Measurements from ENCODE around the gene TSPAN11.

TSPAN11 gene

DNA sequence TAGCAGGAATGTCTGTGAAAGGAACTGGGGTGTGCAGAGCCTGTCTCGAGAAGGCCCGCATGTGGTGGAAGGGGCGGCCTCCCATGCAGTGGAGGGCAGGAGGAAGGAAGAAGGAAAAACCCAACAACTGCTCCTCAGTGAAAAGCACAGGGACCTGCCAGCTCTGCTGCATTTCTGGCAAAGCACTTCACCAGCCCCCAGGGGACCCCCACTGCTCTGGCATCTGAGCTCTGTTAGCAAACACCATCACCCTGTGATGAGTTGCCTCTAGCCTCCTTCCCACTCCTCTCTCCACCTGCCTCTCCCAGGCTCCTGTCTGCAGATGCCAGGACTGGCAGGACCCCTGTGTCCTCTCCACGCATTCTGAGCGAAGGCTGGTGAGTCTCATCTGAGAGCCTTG lies 78.1 kb downstream of the TSPAN11 start:
- Histone ChIP-seq H3K9me2 (replicated peaks; ENCODE audit: insufficient read depth, low read length) (no peaks in the 10 kb centered on the region), H3K27me3 (ENCODE audit: low read length) (no peaks in the 10 kb centered on the region), H3K27ac (ENCODE audit: low read depth, low read length) (no peak overlapping the region), H2AFZ (ENCODE audit: low read depth, low read length, severe bottlenecking) (no peak overlapping the region), H3K9me3 (ENCODE audit: insufficient read depth, low read length) (no peaks in the 10 kb centered on the region), H3K36me3 (ENCODE audit: low read length) (no peaks in the 10 kb centered on the region), H4K20me1 (ENCODE audit: low read depth, low read length) (no peaks in the 10 kb centered on the region), H3K4me2 (ENCODE audit: low read depth, low read length, poor library complexity, severe bottlenecking) (no peak overlapping the region), H3K79me2 (ENCODE audit: insufficient read depth, low read length) (no peaks in the 10 kb centered on the region), H3F3A (ENCODE audit: insufficient read depth) (no peaks in the 10 kb centered on the region), H3K4me3 (ENCODE audit: insufficient read depth, low read length, poor library complexity, severe bottlenecking) (no peak overlapping the region), H3K9ac (ENCODE audit: low read length) (no peak overlapping the region)
- TF ChIP-seq EZH2phosphoT487 (conservative IDR thresholded peaks at IDR 0.05; ENCODE audit: low read length): no peak
- TF ChIP-seq, protein P1, sequence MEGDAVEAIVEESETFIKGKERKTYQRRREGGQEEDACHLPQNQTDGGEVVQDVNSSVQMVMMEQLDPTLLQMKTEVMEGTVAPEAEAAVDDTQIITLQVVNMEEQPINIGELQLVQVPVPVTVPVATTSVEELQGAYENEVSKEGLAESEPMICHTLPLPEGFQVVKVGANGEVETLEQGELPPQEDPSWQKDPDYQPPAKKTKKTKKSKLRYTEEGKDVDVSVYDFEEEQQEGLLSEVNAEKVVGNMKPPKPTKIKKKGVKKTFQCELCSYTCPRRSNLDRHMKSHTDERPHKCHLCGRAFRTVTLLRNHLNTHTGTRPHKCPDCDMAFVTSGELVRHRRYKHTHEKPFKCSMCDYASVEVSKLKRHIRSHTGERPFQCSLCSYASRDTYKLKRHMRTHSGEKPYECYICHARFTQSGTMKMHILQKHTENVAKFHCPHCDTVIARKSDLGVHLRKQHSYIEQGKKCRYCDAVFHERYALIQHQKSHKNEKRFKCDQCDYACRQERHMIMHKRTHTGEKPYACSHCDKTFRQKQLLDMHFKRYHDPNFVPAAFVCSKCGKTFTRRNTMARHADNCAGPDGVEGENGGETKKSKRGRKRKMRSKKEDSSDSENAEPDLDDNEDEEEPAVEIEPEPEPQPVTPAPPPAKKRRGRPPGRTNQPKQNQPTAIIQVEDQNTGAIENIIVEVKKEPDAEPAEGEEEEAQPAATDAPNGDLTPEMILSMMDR (IDR thresholded peaks at IDR 0.05; ENCODE audit: insufficient read depth, low read length, poor library complexity, severe bottlenecking): no peak

DNA sequence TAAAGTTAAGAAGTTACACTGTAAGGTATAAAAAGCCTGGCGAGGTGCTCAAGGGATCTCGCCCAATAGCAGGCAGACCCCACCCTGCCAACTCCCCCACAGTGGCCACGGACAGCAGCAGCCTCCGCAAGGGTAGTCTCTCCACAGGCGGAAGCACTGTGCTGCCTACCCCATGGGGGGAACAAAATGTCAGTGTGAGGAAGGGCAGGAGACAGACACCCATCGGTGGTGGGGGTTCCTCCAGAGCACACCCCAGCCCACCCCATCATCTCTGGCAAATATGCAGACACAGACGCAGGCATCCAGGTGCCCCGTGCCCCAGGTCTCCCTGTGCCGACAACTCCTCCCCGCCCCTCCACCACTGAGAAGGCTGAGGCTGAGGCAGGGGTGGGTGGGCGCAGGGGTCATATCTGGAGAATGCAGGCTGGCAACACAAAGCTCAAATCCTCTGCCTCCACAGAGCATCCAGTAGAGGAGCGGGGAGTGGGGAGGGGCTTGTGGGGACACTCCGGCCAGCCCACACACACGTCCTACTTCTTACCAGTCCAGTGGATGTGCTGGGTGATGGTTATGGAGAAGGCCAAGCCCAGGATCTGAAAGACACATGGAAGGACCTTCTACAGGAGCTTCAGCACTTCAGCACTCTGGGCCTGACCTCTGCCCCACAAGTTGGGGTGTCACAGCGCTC lies 78.9 kb downstream of the TSPAN11 start:
- Histone ChIP-seq H3K9ac (ENCODE audit: low read length) (no peak overlapping the region), H3K4me2 (ENCODE audit: low read depth, low read length, poor library complexity, severe bottlenecking) (no peak overlapping the region), H3K79me2 (ENCODE audit: insufficient read depth, low read length) (no peaks in the 10 kb centered on the region), H3K36me3 (ENCODE audit: low read length) (no peaks in the 10 kb centered on the region), H3K9me3 (ENCODE audit: insufficient read depth, low read length) (no peaks in the 10 kb centered on the region), H2AFZ (ENCODE audit: low read depth, low read length, severe bottlenecking) (no peak overlapping the region), H3F3A (ENCODE audit: insufficient read depth) (no peaks in the 10 kb centered on the region), H3K27ac (ENCODE audit: low read depth, low read length) (no peak overlapping the region), H3K4me3 (ENCODE audit: insufficient read depth, low read length, poor library complexity, severe bottlenecking) (no peak overlapping the region), H3K9me2 (replicated peaks; ENCODE audit: insufficient read depth, low read length) (no peaks in the 10 kb centered on the region), H4K20me1 (ENCODE audit: low read depth, low read length) (no peaks in the 10 kb centered on the region), H3K27me3 (ENCODE audit: low read length) (no peaks in the 10 kb centered on the region)
- TF ChIP-seq EZH2phosphoT487 (conservative IDR thresholded peaks at IDR 0.05; ENCODE audit: low read length): no peak
- TF ChIP-seq, protein P1 (IDR thresholded peaks at IDR 0.05; ENCODE audit: insufficient read depth, low read length, poor library complexity, severe bottlenecking): no peak

DNA sequence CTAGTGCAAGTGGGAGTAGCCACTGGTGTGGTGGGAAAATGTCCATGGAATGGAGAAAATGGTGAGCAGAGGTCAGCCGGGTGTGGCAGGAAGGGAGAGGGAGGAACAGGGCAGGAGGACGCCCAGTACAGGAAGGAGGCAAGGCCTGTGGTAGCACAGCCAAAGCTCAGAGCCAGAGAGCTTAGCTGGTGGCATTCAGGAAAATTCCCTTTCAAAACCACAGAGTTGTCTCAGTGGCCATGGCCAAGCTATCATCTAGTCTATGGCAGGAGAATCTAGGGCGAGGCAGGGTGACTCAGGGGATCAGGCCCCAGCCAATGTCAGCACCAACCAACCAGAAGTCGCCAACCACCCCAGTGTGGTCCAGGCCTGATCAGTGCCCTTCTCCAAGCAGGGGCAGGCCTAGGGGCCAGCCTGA lies 79.4 kb downstream of the TSPAN11 start:
- Histone ChIP-seq H3K4me2 (ENCODE audit: low read depth, low read length, poor library complexity, severe bottlenecking) (no peak overlapping the region), H3K9ac (ENCODE audit: low read length) (no peak overlapping the region), H3F3A (ENCODE audit: insufficient read depth) (no peaks in the 10 kb centered on the region), H3K9me2 (replicated peaks; ENCODE audit: insufficient read depth, low read length) (no peaks in the 10 kb centered on the region), H3K36me3 (ENCODE audit: low read length) (no peaks in the 10 kb centered on the region), H3K27ac (ENCODE audit: low read depth, low read length) (no peak overlapping the region), H3K79me2 (ENCODE audit: insufficient read depth, low read length) (no peaks in the 10 kb centered on the region), H4K20me1 (ENCODE audit: low read depth, low read length) (no peaks in the 10 kb centered on the region), H3K27me3 (ENCODE audit: low read length) (no peaks in the 10 kb centered on the region), H3K4me3 (ENCODE audit: insufficient read depth, low read length, poor library complexity, severe bottlenecking) (no peak overlapping the region), H2AFZ (ENCODE audit: low read depth, low read length, severe bottlenecking) (no peak overlapping the region), H3K9me3 (ENCODE audit: insufficient read depth, low read length) (no peaks in the 10 kb centered on the region)
- no peak for TF ChIP-seq EZH2phosphoT487 (conservative IDR thresholded peaks at IDR 0.05; ENCODE audit: low read length)
- TF ChIP-seq, protein P1 (IDR thresholded peaks at IDR 0.05; ENCODE audit: insufficient read depth, low read length, poor library complexity, severe bottlenecking): no peak

Measured in SU-DHL-6 (cell line).